H9 (cell line): Measurements from ENCODE around the gene RIC1. TPM values are rescaled to one million over a fixed set of nuclear protein-coding genes. Genes with fewer than 3 reads are reported as not detected.

Source experiments
- DNase-seq: peaks from one replicate; pipeline ENCODE4 v3.0.0-alpha.2; 2017
- H2AFZ ChIP-seq: one replicate; pipeline ENCODE4 v1.6.1; 2013; ENCODE audit warnings: mild to moderate bottlenecking, low read length, control low read depth, moderate library complexity
- H2AK5ac ChIP-seq: 2 replicates; pipeline ENCODE4 v1.6.1; 2013; ENCODE audit warnings: low read length, control low read depth, mixed read lengths; ENCODE audit not compliant: insufficient read length
- H2BK120ac ChIP-seq: one replicate; pipeline ENCODE4 v1.6.1; 2013; ENCODE audit warnings: low read depth, mild to moderate bottlenecking, low read length, control low read depth, inconsistent platforms; ENCODE audit not compliant: poor library complexity, severe bottlenecking
- H2BK12ac ChIP-seq: 2 replicates; pipeline ENCODE4 v1.6.1; 2013; ENCODE audit warnings: low read length, control low read depth, mixed read lengths, low read depth; ENCODE audit not compliant: insufficient read length
- H2BK15ac ChIP-seq: 2 replicates; pipeline ENCODE4 v1.6.1; 2013; ENCODE audit warnings: low read depth, low read length, control low read depth
- H2BK20ac ChIP-seq: one replicate; pipeline ENCODE4 v1.6.1; 2013; ENCODE audit warnings: low read depth, mild to moderate bottlenecking, low read length, control low read depth, inconsistent platforms; ENCODE audit not compliant: poor library complexity, severe bottlenecking
- H2BK5ac ChIP-seq: 2 replicates; pipeline ENCODE4 v1.6.1; 2013; ENCODE audit warnings: low read length, control low read depth, mixed read lengths; ENCODE audit not compliant: insufficient read length
- H3K14ac ChIP-seq: 2 replicates; pipeline ENCODE4 v1.6.1; 2013; ENCODE audit warnings: low read length, control low read depth; ENCODE audit not compliant: insufficient read depth
- H3K18ac ChIP-seq: 2 replicates; pipeline ENCODE4 v1.6.1; 2013; ENCODE audit warnings: low read depth, mild to moderate bottlenecking, mixed read lengths, low read length, control low read depth; ENCODE audit not compliant: insufficient read length
- H3K23ac ChIP-seq: 2 replicates; pipeline ENCODE4 v1.6.1; 2013; ENCODE audit warnings: low read length, control low read depth, mixed read lengths, low read depth; ENCODE audit not compliant: insufficient read length
- H3K23me2 ChIP-seq: 2 replicates; pipeline ENCODE4 v1.6.1; 2013; ENCODE audit warnings: low read depth, mild to moderate bottlenecking, mixed read lengths, low read length, control low read depth; ENCODE audit not compliant: insufficient read length, poor library complexity, severe bottlenecking
- H3K27ac ChIP-seq: 2 replicates; pipeline ENCODE4 v1.5.1; 2013; ENCODE audit warnings: low read length, control low read depth, mixed read lengths, low read depth; ENCODE audit not compliant: insufficient read length
- H3K27me3 ChIP-seq: 2 replicates; pipeline ENCODE4 v1.6.1; 2013; ENCODE audit warnings: low read length, control low read depth, inconsistent platforms; ENCODE audit not compliant: insufficient read depth
- H3K4ac ChIP-seq: 2 replicates; pipeline ENCODE4 v1.6.1; 2013; ENCODE audit warnings: low read depth, mild to moderate bottlenecking, control low read depth, inconsistent platforms, low read length, moderate library complexity
- H3K4me1 ChIP-seq: 2 replicates; pipeline ENCODE4 v1.6.1; 2013; ENCODE audit warnings: low read length, control low read depth, inconsistent platforms; ENCODE audit not compliant: insufficient read depth
- H3K4me2 ChIP-seq: 2 replicates; pipeline ENCODE4 v1.6.1; 2013; ENCODE audit warnings: low read length, control low read depth, mixed read lengths; ENCODE audit not compliant: insufficient read length, insufficient read depth
- H3K56ac ChIP-seq: 2 replicates; pipeline ENCODE4 v1.6.1; 2013; ENCODE audit warnings: low read depth, mild to moderate bottlenecking, mixed read lengths, low read length, control low read depth; ENCODE audit not compliant: insufficient read length
- H3K79me1 ChIP-seq: 2 replicates; pipeline ENCODE4 v1.6.1; 2013; ENCODE audit warnings: low read depth, mild to moderate bottlenecking, moderate library complexity, low read length, control low read depth, inconsistent platforms; ENCODE audit not compliant: insufficient read depth, poor library complexity, severe bottlenecking
- H3K79me2 ChIP-seq: 2 replicates; pipeline ENCODE4 v1.6.1; 2013; ENCODE audit warnings: low read length, control low read depth, inconsistent platforms; ENCODE audit not compliant: insufficient read depth
- H3K9ac ChIP-seq: 2 replicates; pipeline ENCODE4 v1.6.1; 2013; ENCODE audit warnings: low read length, control low read depth, mixed read lengths; ENCODE audit not compliant: insufficient read length; ENCODE audit errors: extremely low read depth
- H3K9me3 ChIP-seq: one replicate; pipeline ENCODE4 v1.6.1; 2013; ENCODE audit warnings: low read depth, low read length, inconsistent platforms; ENCODE audit not compliant: control insufficient read depth
- H3T11ph ChIP-seq: one replicate; pipeline ENCODE4 v1.6.1; 2013; ENCODE audit warnings: mild to moderate bottlenecking, low read length, control low read depth, inconsistent platforms
- H4K20me1 ChIP-seq: one replicate; pipeline ENCODE4 v1.6.1; 2013; ENCODE audit not compliant: control insufficient read depth, insufficient read length, insufficient read depth
- H4K5ac ChIP-seq: 2 replicates; pipeline ENCODE4 v1.6.1; 2013; ENCODE audit warnings: low read depth, mild to moderate bottlenecking, mixed read lengths, low read length, control low read depth; ENCODE audit not compliant: insufficient read length
- H4K8ac ChIP-seq: replicated peaks from 2 replicates; pipeline ENCODE4 v1.6.1; 2013; ENCODE audit warnings: low read length, control low read depth, mixed read lengths, low read depth; ENCODE audit not compliant: insufficient read length
- H4K91ac ChIP-seq: 2 replicates; pipeline ENCODE4 v1.6.1; 2013; ENCODE audit warnings: low read depth, mild to moderate bottlenecking, moderate library complexity, mixed read lengths, low read length, control low read depth; ENCODE audit not compliant: insufficient read length
- H3K27ac Mint-ChIP-seq, 3 experiments: 2 replicates in 2 of 3; 3 replicates in 1 of 3; pipeline ENCODE4 v1.8.0; 2020 to 2021; ENCODE audit warnings: mixed read lengths in 3 of 3, mild to moderate bottlenecking in 1 of 3, moderate library complexity in 1 of 3
- H3K27me3 Mint-ChIP-seq: 2 replicates; pipeline ENCODE4 v1.8.0; 2021; ENCODE audit warnings: low read depth, mild to moderate bottlenecking, moderate library complexity, mixed read lengths
- H3K36me3 Mint-ChIP-seq, 3 experiments: 2 replicates in 2 of 3; 3 replicates in 1 of 3; pipeline ENCODE4 v1.8.0; 2020 to 2021; ENCODE audit warnings: low read depth in 3 of 3, mixed read lengths in 3 of 3; ENCODE audit not compliant: insufficient read depth in 1 of 3
- H3K4me1 Mint-ChIP-seq, 2 experiments: 2 replicates each; pipeline ENCODE4 v1.8.0; 2020; ENCODE audit warnings: mixed read lengths in 2 of 2
- H3K4me3 Mint-ChIP-seq, 2 experiments: 2 replicates in 1 of 2; 3 replicates in 1 of 2; pipeline ENCODE4 v1.8.0; 2020 to 2021; ENCODE audit warnings: mild to moderate bottlenecking in 2 of 2, mixed read lengths in 2 of 2, moderate library complexity in 1 of 2
- H3K9me3 Mint-ChIP-seq, 2 experiments: 2 replicates in 1 of 2; 3 replicates in 1 of 2; pipeline ENCODE4 v1.8.0; 2020; ENCODE audit warnings: mild to moderate bottlenecking in 2 of 2, mixed read lengths in 2 of 2, moderate library complexity in 1 of 2
- CTCF ChIP-seq: fragments of 200-600 bp; sonication (generic); conservative IDR thresholded peaks from 3 replicates; pipeline ENCODE4 v1.8.0; 2021; ENCODE audit warnings: antibody characterized with exemption, mild to moderate bottlenecking
- WGBS: extraction: QIAGEN DNeasy Blood & Tissue Kit; methylation state at CpG from one replicate; pipeline ENCODE4 v1.1.7; 2013; ENCODE audit warnings: missing lambda C conversion rate, low lambda C conversion rate, mixed read lengths; ENCODE audit not compliant: insufficient read length; ENCODE audit errors: extremely low coverage; 5-methylcytosine and 5-hydroxymethylcytosine counted together
- total RNA-seq: library from RNA; stranded (reverse); gene quantifications from 2 replicates; pipeline ENCODE4 v1.2.1, GENCODE V29; 2021

Gene RIC1
- total RNA-seq, 1 experiment from 2014 or later, result 13.7 TPM

- Mint-ChIP-seq H3K27ac (0 out of 7 replicates have a peak overlapping the region, but pooled peaks of 1 of the 3 experiments have one; percentile 14), H3K36me3 (peaks cover 3 to 38% (median 33%) of the 10 kb centered on the region in 3 experiments), H3K4me1 (peaks cover 18 to 19% of the 10 kb centered on the region in 2 experiments), H3K4me3 (no peak overlapping the region), H3K27me3 (peaks cover 22% of the 10 kb centered on the region), H3K9me3 (peaks cover 11 to 14% of the 10 kb centered on the region in 2 experiments; a peak in 4 of 5 replicates)
- no peak overlapping the region for H3K27ac ChIP-seq
- H3K9ac ChIP-seq, result no peak overlapping the region
- no peak overlapping the region for H2BK20ac ChIP-seq
- H3K27me3 ChIP-seq, result no peaks in the 10 kb centered on the region
- peaks cover 4% of the 10 kb centered on the region; the same call in 1 of the 2 replicates for H3K79me2 ChIP-seq
- no CpG with 5 or more reads among the region's 6 CpGs for WGBS
- no peak overlapping the region for H2AFZ ChIP-seq
- H3K56ac ChIP-seq, result no peak overlapping the region
- no peak overlapping the region for H4K5ac ChIP-seq
- H3K9me3 ChIP-seq, result no peaks in the 10 kb centered on the region
- H3K4me2 ChIP-seq, result no peak overlapping the region
- H4K8ac ChIP-seq, result no peak overlapping the region
- no peak overlapping the region for H2BK120ac ChIP-seq
- H3K23ac ChIP-seq, result no peak overlapping the region
- H4K91ac ChIP-seq, result no peak overlapping the region
- H3K4me1 ChIP-seq, result 0 out of 2 replicates have a peak, but pooled peaks cover 3% of the 10 kb centered on the region
- no peak overlapping the region for H3T11ph ChIP-seq
- H2BK15ac ChIP-seq, result no peak overlapping the region
- H3K4ac ChIP-seq, result no peak overlapping the region
- H3K23me2 ChIP-seq, result no peaks in the 10 kb centered on the region
- no peak for DNase-seq
- no peak for TF ChIP-seq CTCF
- no peak overlapping the region for H2BK5ac ChIP-seq
- H3K18ac ChIP-seq, result no peak overlapping the region
- no peak overlapping the region for H3K14ac ChIP-seq
- H2BK12ac ChIP-seq, result no peak overlapping the region
- no peaks in the 10 kb centered on the region for H4K20me1 ChIP-seq
- H3K79me1 ChIP-seq, result peaks cover 6% of the 10 kb centered on the region
- H2AK5ac ChIP-seq, result no peak overlapping the region
Measured at GRCh38 chr9:5667391-5667790, 38.5 kb downstream of the RIC1 start.
